ENCODE measurements around the gene TTC13. TPM values are rescaled to one million over a fixed set of nuclear protein-coding genes. Genes with fewer than 3 reads are reported as not detected.

TTC13 gene
- total RNA-seq, 1 donor from 2014 or later, result 34.7 TPM

Small RNA genes lying within 50 kb of the gene (small RNA-seq; reads per million reads assigned to genes)
- gene RN7SL837P (ENCODE audit: low replicate concordance), result not detected

Other genes starting within 250 kb of the TTC13 start
- 0.82 TPM for gene CAPN9, start 231.5 kb downstream of the TTC13 start, total RNA-seq
- 68.4 TPM for gene C1orf198, start 110.3 kb downstream of the TTC13 start, total RNA-seq
- gene ARV1, start 233 bp upstream of the TTC13 start, total RNA-seq, result 9.1 TPM
- gene FAM89A, start 61.4 kb upstream of the TTC13 start, total RNA-seq, result 2.1 TPM
- gene TRIM67, start 183.2 kb upstream of the TTC13 start, total RNA-seq, result 0.10 TPM